ENCODE measurements around the gene KAZALD1.
"Not testable (repeated sequence)": the region's sequence is repeated elsewhere in the genome, so short reads cannot be mapped to it uniquely, and the experiment has no call there.

Gene KAZALD1

DNA sequence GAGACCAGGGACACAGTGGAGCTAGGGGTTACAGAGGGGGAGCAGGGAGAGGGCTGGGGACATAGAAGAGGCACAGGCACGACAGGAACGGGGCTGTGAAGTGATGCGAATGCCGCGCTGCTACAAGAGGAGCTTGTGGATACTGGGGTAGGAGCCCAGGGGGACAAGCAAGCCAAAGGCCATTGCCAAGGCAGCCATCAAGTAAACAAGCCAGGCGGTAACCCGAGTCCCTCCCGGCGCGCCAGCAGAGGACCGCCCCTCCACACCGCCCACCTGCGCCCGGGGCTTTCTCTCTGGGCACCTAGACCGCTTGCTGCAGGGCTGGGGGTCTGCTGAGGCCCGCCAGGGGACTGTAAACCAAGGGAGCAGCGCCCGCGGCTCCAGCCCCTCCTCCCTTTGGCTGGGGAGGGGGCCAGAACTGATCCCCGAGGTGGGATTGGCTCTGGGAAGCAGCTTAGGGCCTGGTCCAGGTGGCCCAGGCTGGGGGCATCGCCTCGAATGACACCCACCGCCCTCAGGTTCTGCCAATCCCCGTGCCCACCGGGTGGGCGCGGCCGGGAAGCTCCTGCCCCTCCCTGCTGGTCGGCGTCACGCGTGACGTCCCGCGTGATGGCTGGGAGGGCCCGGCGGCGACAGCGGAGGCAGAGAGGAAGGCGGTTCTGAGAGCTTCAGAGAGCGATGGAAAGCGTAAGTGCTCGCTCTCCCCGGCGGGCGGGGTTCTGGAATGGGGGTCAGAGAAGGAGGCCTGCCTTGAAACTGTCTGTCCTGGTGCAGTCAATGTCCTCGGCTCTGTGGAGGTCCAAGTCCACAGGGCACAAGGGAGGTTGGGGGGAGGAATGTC, 29.8 kb upstream of the KAZALD1 start:
- peaks cover 23% of the 10 kb centered on the region for H3K36me3 ChIP-seq (ENCODE audit: insufficient read depth, low read length)
- peaks cover 17% of the 10 kb centered on the region for H3K4me1 ChIP-seq (ENCODE audit: insufficient read depth, low read length)
- H3K27ac ChIP-seq (ENCODE audit: low read depth, low read length), result peak overlapping the region; percentile 95
- H3K9me3 ChIP-seq (ENCODE audit: low read length), result no peaks in the 10 kb centered on the region
- H3K9ac ChIP-seq (ENCODE audit: low read length), result peak overlapping the region; percentile 79
- H3K27me3 ChIP-seq (ENCODE audit: control insufficient read depth in 1 of 2, insufficient read depth in 2 of 2, low read length in 2 of 2), result no peaks in the 10 kb centered on the region
- H3K4me3 ChIP-seq (ENCODE audit: low read depth in 1 of 2, low read length in 2 of 2), result peak overlapping the region; percentile 66 to 95

DNA sequence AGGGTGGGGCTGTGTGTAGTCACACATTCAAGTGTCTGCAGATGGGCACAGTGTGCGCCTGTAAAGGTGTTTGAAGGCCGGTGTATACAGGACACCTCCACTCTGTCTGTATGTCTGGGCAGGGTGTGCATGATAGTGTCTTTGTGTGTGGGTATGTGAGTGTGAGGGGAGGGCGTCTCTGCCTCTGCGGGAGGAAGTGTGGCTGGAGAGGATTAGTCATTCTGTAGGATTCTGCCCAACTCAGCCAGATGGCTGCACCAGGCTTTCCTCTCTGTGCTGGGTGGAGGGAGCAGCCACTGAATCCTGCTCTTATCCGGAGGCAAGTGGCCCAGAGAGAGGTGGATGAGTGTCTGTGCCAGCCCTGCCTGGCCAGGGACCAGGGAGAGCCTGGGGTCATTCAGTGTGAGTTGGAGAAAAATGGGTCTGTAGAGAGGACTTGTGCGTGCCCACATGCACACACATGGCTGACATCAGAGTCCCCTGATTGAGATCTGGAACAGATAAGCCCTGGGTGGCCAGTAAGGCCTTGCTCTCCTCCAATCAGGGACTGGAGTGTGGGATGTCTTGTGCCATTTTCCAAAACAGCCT, 29.1 kb upstream of the KAZALD1 start:
- H3K27ac ChIP-seq (ENCODE audit: low read depth, low read length), result peak overlapping the region; percentile 95
- H3K9me3 ChIP-seq (ENCODE audit: low read length), result no peaks in the 10 kb centered on the region
- peak overlapping the region; percentile 79 for H3K9ac ChIP-seq (ENCODE audit: low read length)
- H3K36me3 ChIP-seq (ENCODE audit: insufficient read depth, low read length), result peaks cover 30% of the 10 kb centered on the region
- peaks cover 17% of the 10 kb centered on the region for H3K4me1 ChIP-seq (ENCODE audit: insufficient read depth, low read length)
- no peaks in the 10 kb centered on the region for H3K27me3 ChIP-seq (ENCODE audit: control insufficient read depth in 1 of 2, insufficient read depth in 2 of 2, low read length in 2 of 2)
- peak overlapping the region; percentile 66 to 95 for H3K4me3 ChIP-seq (ENCODE audit: low read depth in 1 of 2, low read length in 2 of 2)

DNA sequence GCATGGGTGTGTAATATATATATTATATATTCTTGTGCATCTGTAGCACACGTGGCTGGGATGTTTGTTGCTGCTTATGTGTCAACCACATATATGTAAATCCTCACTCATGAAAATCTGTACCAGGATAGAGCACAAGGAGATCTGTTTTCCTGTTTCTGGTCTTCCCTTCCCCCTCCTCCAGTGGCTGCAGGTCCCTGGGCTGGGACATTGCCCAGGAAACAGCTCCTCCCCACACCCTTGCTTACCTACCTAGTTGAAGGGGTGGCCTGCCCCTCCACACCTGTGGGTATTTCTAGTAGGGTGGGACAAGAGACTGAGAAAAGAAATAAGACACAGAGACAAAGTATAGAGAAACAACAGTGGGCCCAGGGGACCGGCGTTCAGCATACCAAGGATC, 28.5 kb upstream of the KAZALD1 start:
- Histone ChIP-seq H3K36me3 (ENCODE audit: insufficient read depth, low read length) (peaks cover 36% of the 10 kb centered on the region), H3K27me3 (ENCODE audit: control insufficient read depth in 1 of 2, insufficient read depth in 2 of 2, low read length in 2 of 2) (no peaks in the 10 kb centered on the region), H3K4me1 (ENCODE audit: insufficient read depth, low read length) (peaks cover 17% of the 10 kb centered on the region), H3K9ac (ENCODE audit: low read length) (no peak overlapping the region), H3K27ac (ENCODE audit: low read depth, low read length) (peak overlapping the region; percentile 95), H3K9me3 (ENCODE audit: low read length) (no peaks in the 10 kb centered on the region), H3K4me3 (ENCODE audit: low read depth in 1 of 2, low read length in 2 of 2) (peak overlapping the region; percentile 66 to 95)

DNA sequence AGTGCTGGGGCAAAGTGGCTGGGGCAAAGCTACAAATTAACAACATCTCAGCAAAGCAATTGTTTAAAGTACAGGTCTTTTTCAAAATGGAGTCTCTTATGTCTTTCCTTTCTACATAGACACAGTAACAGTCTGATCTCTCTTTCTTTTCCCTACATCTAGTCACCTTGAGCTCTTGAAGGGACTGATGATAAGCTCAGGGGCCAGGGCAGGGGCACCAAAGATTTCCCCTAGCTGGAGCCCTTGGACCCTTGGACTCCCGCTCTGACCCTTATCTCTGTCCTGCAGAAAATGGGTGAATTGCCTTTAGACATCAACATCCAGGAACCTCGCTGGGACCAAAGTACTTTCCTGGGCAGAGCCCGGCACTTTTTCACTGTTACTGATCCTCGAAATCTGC, 27.4 kb upstream of the KAZALD1 start:
- not testable (repeated sequence) for H3K9ac ChIP-seq (ENCODE audit: low read length); H3K4me3 ChIP-seq (ENCODE audit: low read depth in 1 of 2, low read length in 2 of 2); H3K9me3 ChIP-seq (ENCODE audit: low read length); H3K27me3 ChIP-seq (ENCODE audit: control insufficient read depth in 1 of 2, insufficient read depth in 2 of 2, low read length in 2 of 2); H3K27ac ChIP-seq (ENCODE audit: low read depth, low read length)
- Histone ChIP-seq H3K4me1 (ENCODE audit: insufficient read depth, low read length) (peaks cover 17% of the 10 kb centered on the region), H3K36me3 (ENCODE audit: insufficient read depth, low read length) (peaks cover 47% of the 10 kb centered on the region)

DNA sequence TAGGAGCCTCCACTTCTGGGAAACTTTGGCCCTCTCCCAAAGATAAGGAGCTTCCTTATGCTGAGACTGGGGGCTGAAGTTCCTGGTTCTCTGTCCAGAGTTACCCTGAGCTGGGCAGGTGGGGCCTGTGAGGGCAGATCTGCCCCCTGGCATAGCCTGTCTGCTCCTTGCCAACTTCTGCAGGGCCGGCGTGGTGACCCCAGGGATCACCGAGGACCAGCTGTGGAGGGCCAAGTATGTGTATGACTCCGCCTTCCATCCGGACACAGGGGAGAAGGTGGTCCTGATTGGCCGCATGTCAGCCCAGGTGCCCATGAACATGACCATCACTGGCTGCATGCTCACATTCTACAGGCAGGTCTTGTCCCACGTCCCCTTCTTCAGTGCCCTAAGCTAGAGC, 26.5 kb upstream of the KAZALD1 start:
- Histone ChIP-seq H3K4me1 (ENCODE audit: insufficient read depth, low read length) (peaks cover 16% of the 10 kb centered on the region), H3K36me3 (ENCODE audit: insufficient read depth, low read length) (peaks cover 51% of the 10 kb centered on the region), H3K9ac (ENCODE audit: low read length) (no peak overlapping the region), H3K27ac (ENCODE audit: low read depth, low read length) (no peak overlapping the region), H3K9me3 (ENCODE audit: low read length) (no peaks in the 10 kb centered on the region), H3K27me3 (ENCODE audit: control insufficient read depth in 1 of 2, insufficient read depth in 2 of 2, low read length in 2 of 2) (no peaks in the 10 kb centered on the region), H3K4me3 (ENCODE audit: low read depth in 1 of 2, low read length in 2 of 2) (no peak overlapping the region)

DNA sequence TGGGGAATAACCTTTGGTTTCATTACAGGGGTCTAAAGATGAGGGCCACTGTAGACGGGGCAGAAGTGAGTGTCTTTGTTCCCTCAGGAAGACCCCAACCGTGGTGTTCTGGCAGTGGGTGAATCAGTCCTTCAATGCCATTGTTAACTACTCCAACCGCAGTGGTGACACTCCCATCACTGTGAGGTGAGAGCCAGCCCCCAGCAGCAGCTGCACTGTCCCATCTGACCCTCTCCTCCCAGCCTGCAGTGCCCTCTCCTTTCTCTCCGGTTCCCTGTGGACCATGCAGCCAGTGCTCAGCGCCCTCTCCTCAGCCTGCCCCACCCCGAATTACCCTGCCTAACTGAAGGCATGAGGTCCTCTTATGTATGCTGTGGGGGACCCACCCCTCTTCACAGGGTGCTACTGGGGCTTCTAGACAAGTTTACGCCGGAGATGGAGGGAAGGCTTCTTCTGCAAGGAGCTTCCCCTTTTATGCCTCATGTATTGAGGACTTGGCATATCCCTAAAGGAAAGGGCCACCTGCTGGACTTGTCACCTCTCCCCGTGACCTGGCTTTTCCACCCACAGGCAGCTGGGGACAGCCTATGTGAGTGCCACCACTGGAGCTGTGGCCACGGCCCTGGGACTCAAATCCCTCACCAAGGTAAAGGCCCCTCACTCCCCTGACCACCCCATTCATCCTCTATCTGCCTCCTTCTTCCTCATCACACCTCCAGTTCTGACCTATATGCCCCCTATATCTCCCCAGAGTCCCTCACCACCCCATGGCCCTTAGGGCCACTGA, 25.7 kb upstream of the KAZALD1 start:
- no peak overlapping the region for H3K27ac ChIP-seq (ENCODE audit: low read depth, low read length)
- H3K4me1 ChIP-seq (ENCODE audit: insufficient read depth, low read length), result peaks cover 9% of the 10 kb centered on the region
- H3K9ac ChIP-seq (ENCODE audit: low read length), result no peak overlapping the region
- peaks cover 51% of the 10 kb centered on the region for H3K36me3 ChIP-seq (ENCODE audit: insufficient read depth, low read length)
- H3K4me3 ChIP-seq (ENCODE audit: low read depth in 1 of 2, low read length in 2 of 2), result no peak overlapping the region
- no peaks in the 10 kb centered on the region for H3K27me3 ChIP-seq (ENCODE audit: control insufficient read depth in 1 of 2, insufficient read depth in 2 of 2, low read length in 2 of 2)
- H3K9me3 ChIP-seq (ENCODE audit: low read length), result no peaks in the 10 kb centered on the region

DNA sequence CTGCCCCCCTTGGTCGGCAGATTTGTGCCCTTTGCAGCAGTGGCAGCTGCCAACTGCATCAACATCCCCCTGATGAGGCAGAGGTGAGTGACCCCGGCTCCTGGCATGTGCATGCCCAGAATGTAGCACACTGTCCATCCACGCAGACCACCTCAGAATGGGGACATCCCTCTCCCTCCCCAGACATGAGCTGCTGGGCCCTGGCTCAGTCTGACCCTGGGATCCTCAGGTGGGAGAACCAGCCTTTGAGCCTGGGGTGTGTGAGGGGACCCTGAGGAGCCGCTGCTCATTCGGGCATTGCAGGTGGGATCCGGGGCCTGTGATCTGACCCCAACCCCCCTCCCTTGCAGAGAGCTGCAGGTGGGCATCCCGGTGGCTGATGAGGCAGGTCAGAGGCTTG, 25.1 kb upstream of the KAZALD1 start:
- peaks cover 13% of the 10 kb centered on the region for H3K4me1 ChIP-seq (ENCODE audit: insufficient read depth, low read length)
- H3K36me3 ChIP-seq (ENCODE audit: insufficient read depth, low read length), result peaks cover 51% of the 10 kb centered on the region
- H3K4me3 ChIP-seq (ENCODE audit: low read depth in 1 of 2, low read length in 2 of 2), result no peak overlapping the region
- H3K9me3 ChIP-seq (ENCODE audit: low read length), result no peaks in the 10 kb centered on the region
- no peaks in the 10 kb centered on the region for H3K27me3 ChIP-seq (ENCODE audit: control insufficient read depth in 1 of 2, insufficient read depth in 2 of 2, low read length in 2 of 2)
- H3K9ac ChIP-seq (ENCODE audit: low read length), result no peak overlapping the region
- H3K27ac ChIP-seq (ENCODE audit: low read depth, low read length), result no peak overlapping the region

DNA sequence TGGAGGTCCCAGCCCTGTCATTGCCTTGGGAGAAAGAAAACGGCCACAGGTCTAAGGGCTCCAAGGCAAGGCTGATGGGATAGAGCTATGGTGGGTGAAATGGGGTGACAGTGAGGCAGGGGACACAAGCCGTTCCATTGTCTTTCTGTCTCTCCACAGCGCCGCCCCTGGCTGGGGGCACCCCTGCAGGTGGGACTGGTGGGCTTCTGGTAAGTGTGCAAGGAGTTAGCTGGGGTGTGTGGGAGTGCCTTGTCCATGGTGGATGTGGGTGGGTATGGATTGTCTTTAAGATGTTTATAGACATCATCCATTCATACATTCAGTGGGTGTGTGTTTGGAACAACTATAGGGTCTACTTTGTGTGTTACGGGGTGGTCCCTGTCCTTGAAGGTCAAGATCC, 23.3 kb upstream of the KAZALD1 start:
- Histone ChIP-seq H3K9ac (ENCODE audit: low read length) (no peak overlapping the region), H3K4me3 (ENCODE audit: low read depth in 1 of 2, low read length in 2 of 2) (no peak overlapping the region), H3K9me3 (ENCODE audit: low read length) (no peaks in the 10 kb centered on the region), H3K27me3 (ENCODE audit: control insufficient read depth in 1 of 2, insufficient read depth in 2 of 2, low read length in 2 of 2) (no peaks in the 10 kb centered on the region), H3K36me3 (ENCODE audit: insufficient read depth, low read length) (peaks cover 51% of the 10 kb centered on the region), H3K4me1 (ENCODE audit: insufficient read depth, low read length) (peaks cover 21% of the 10 kb centered on the region), H3K27ac (ENCODE audit: low read depth, low read length) (no peak overlapping the region)

DNA sequence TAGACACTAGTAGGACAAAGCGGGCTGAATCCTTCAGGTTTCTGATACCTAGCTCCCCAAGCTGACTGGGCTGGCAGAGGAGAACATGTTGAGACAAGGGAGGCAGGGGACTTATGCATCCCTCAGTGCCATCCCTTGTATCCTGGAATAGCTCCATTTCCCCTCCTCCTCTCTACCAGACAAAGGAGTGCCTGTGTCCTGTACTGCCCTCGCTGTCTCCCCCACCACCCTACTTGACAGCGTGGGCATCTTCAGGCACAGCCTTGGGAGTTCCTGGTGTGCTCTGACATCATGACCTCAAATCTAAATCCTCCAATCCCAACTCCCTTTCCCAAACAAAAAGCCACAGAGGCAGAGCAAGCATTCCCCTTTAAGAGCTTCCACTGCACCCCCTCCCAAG, 21.7 kb upstream of the KAZALD1 start:
- peaks cover 23% of the 10 kb centered on the region for H3K4me1 ChIP-seq (ENCODE audit: insufficient read depth, low read length)
- no peaks in the 10 kb centered on the region for H3K27me3 ChIP-seq (ENCODE audit: control insufficient read depth in 1 of 2, insufficient read depth in 2 of 2, low read length in 2 of 2)
- H3K36me3 ChIP-seq (ENCODE audit: insufficient read depth, low read length), result peaks cover 47% of the 10 kb centered on the region
- H3K27ac ChIP-seq (ENCODE audit: low read depth, low read length), result no peak overlapping the region
- no peaks in the 10 kb centered on the region for H3K9me3 ChIP-seq (ENCODE audit: low read length)
- H3K9ac ChIP-seq (ENCODE audit: low read length), result no peak overlapping the region
- H3K4me3 ChIP-seq (ENCODE audit: low read depth in 1 of 2, low read length in 2 of 2), result no peak overlapping the region

DNA sequence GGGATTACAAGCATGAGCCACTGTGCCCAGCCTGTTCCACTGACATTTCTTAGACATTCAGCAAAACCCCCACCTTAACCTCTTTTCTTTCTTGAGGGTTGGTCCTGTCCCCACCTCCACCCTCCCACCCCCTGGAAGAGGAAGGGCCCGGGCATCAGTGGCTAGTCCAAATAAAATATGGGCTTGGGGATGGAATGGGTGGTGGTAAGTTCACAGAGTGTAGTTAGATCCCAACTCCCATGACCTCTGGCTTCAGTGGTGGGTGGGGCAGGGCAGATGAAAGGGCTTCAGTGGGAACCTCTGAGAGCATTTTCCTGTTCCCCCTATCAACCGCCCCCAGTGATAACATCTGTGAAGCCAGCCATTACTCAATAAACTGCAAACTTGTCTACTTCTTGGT, 20.9 kb upstream of the KAZALD1 start:
- H3K4me3 ChIP-seq (ENCODE audit: low read depth in 1 of 2, low read length in 2 of 2), result no peak overlapping the region
- H3K9me3 ChIP-seq (ENCODE audit: low read length), result no peaks in the 10 kb centered on the region
- H3K27me3 ChIP-seq (ENCODE audit: control insufficient read depth in 1 of 2, insufficient read depth in 2 of 2, low read length in 2 of 2), result no peaks in the 10 kb centered on the region
- no peak overlapping the region for H3K27ac ChIP-seq (ENCODE audit: low read depth, low read length)
- peaks cover 39% of the 10 kb centered on the region for H3K36me3 ChIP-seq (ENCODE audit: insufficient read depth, low read length)
- H3K9ac ChIP-seq (ENCODE audit: low read length), result no peak overlapping the region
- H3K4me1 ChIP-seq (ENCODE audit: insufficient read depth, low read length), result peaks cover 23% of the 10 kb centered on the region

DNA sequence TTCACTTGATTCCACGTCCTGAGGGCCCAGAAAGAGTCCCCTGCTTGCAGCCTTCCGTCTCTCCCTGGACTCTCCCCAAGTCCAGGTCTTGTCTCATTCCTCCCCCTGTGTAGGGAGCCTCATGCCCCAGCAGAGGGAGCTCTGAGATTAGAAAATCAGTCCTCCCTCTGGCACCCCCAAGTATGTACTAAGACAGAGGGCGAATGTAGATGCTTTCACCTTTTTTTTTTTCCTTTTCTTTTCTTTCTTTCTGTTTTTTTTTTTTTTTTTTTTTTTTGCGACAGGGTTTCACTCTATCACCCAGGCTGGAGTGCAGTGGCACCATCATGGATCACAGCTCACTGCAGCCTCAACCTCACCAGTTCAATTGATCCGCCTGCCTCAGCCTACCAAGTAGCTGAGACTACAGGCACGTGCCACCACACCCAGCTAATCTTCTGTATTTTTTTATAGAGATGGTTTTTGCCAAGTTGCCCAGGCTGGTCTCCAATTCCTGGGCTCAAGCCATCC, 20.5 kb upstream of the KAZALD1 start:
- H3K36me3 ChIP-seq (ENCODE audit: insufficient read depth, low read length), result peaks cover 34% of the 10 kb centered on the region
- H3K4me1 ChIP-seq (ENCODE audit: insufficient read depth, low read length), result peaks cover 23% of the 10 kb centered on the region
- H3K9me3 ChIP-seq (ENCODE audit: low read length), result no peaks in the 10 kb centered on the region
- no peak overlapping the region for H3K9ac ChIP-seq (ENCODE audit: low read length)
- no peak overlapping the region for H3K4me3 ChIP-seq (ENCODE audit: low read depth in 1 of 2, low read length in 2 of 2)
- no peak overlapping the region for H3K27ac ChIP-seq (ENCODE audit: low read depth, low read length)
- no peaks in the 10 kb centered on the region for H3K27me3 ChIP-seq (ENCODE audit: control insufficient read depth in 1 of 2, insufficient read depth in 2 of 2, low read length in 2 of 2)

Data from muscle layer of colon (tissue), 2 donors.